ENCODE measurements around the gene ARL1. TPM values are rescaled to one million over a fixed set of nuclear protein-coding genes. Genes with fewer than 3 reads are reported as not detected.

Gene ARL1
- total and polyA plus RNA-seq, 2 of the 8 experiments (the other 6 are each of a cell fraction or from before 2014, with no cell fraction given), result 28.9 to 75.2 TPM

- POLR2A ChIA-PET (ENCODE audit: partially characterized antibody), result no interaction called here
- no peak overlapping the region for H2BK12ac ChIP-seq (ENCODE audit: low read depth, low read length)
- H3K27me3 ChIP-seq (replicated peaks in 1 of 4; ENCODE audit: control insufficient read depth in 3 of 4, extremely low read depth in 1 of 4, insufficient read depth in 3 of 4, low read length in 3 of 4), result no peaks in the 10 kb centered on the region
- H2AK5ac ChIP-seq (ENCODE audit: low read depth, low read length), result no peak overlapping the region
- no peak overlapping the region for H2BK20ac ChIP-seq (ENCODE audit: low read length)
- H3K56ac ChIP-seq (replicated peaks; ENCODE audit: insufficient read length, low read depth, low read length), result no peak overlapping the region
- H3K4me2 ChIP-seq (ENCODE audit: insufficient read depth in 1 of 2, low read depth in 2 of 2, low read length in 2 of 2), result no peak overlapping the region
- H4K20me1 ChIP-seq (replicated peaks in 1 of 2; ENCODE audit: control insufficient read depth in 1 of 2, insufficient read depth in 2 of 2, low read length in 2 of 2), result peaks cover 0 to 4% of the 10 kb centered on the region in 2 experiments
- H3K4me3 ChIP-seq (ENCODE audit: extremely low read depth in 1 of 4, insufficient read depth in 2 of 4, low read depth in 3 of 4, low read length in 4 of 4), result no peak overlapping the region
- no peaks in the 10 kb centered on the region for H3K9me3 ChIP-seq (ENCODE audit: insufficient read depth in 2 of 2, low read depth in 1 of 2, low read length in 1 of 2)
- CTCF ChIA-PET (ENCODE audit: partially characterized antibody), result no interaction called here
- FAIRE-seq (no peak), DNase-seq (ENCODE audit: low read depth in 1 of 2, low spot score in 2 of 2) (no peak)
- no peak overlapping the region for H3K4ac ChIP-seq (replicated peaks; ENCODE audit: insufficient read length, low read depth, low read length)
- no peak overlapping the region for H4K8ac ChIP-seq (ENCODE audit: extremely low read depth, insufficient read depth, low read length)
- H3K79me2 ChIP-seq (ENCODE audit: control insufficient read depth in 1 of 2, insufficient read depth in 2 of 2, low read length in 2 of 2), result no peaks in the 10 kb centered on the region
- H2AFZ ChIP-seq (ENCODE audit: low read length), result no peak overlapping the region
- no peak overlapping the region for H3K14ac ChIP-seq (ENCODE audit: insufficient read length)
- H3K23me2 ChIP-seq (ENCODE audit: low read depth, low read length), result no peaks in the 10 kb centered on the region
- H3K18ac ChIP-seq (ENCODE audit: extremely low read depth, low read length), result no peak overlapping the region
- no peaks in the 10 kb centered on the region for H3K79me1 ChIP-seq (ENCODE audit: low read depth, low read length)
- no peak for TF ChIP-seq SIX5 (IDR thresholded peaks at IDR 0.05; ENCODE audit: low read depth, low read length)
- TF ChIP-seq JUN (IDR thresholded peaks at IDR 0.05; ENCODE audit: low read depth, low read length), result no peak
- no peak for TF ChIP-seq HDAC2 (IDR thresholded peaks at IDR 0.05; ENCODE audit: borderline replicate concordance in 1 of 2, low read depth in 2 of 2, low read length in 2 of 2)
- TF ChIP-seq NANOG (IDR thresholded peaks at IDR 0.05; ENCODE audit: insufficient read depth, low read depth, low read length, poor library complexity, severe bottlenecking), result no peak
- no peak for TF ChIP-seq MAFK (IDR thresholded peaks at IDR 0.05; ENCODE audit: low read depth, low read length)
- no peak for TF ChIP-seq RXRA (IDR thresholded peaks at IDR 0.05; ENCODE audit: insufficient read depth, low read depth, low read length)
- no peak for TF ChIP-seq TBP (IDR thresholded peaks at IDR 0.05; ENCODE audit: low read depth, low read length)
- TF ChIP-seq BRCA1 (IDR thresholded peaks at IDR 0.05; ENCODE audit: low read depth, low read length), result no peak
- no peak for TF ChIP-seq EGR1 (IDR thresholded peaks at IDR 0.05; ENCODE audit: borderline replicate concordance, low read depth, low read length)
- no peak overlapping the region for H2BK120ac ChIP-seq (replicated peaks; ENCODE audit: low read depth, low read length)
- no peak overlapping the region for H3K9ac ChIP-seq (replicated peaks in 1 of 4; ENCODE audit: extremely low read depth in 1 of 4, low read depth in 3 of 4, low read length in 3 of 4)
- no peaks in the 10 kb centered on the region for H3K4me1 ChIP-seq (replicated peaks in 1 of 4; ENCODE audit: control insufficient read depth in 3 of 4, insufficient read depth in 4 of 4, low read length in 3 of 4)
- H4K91ac ChIP-seq (replicated peaks; ENCODE audit: insufficient read length, low read length), result no peak overlapping the region
- H2BK5ac ChIP-seq (ENCODE audit: low read depth, low read length), result no peak overlapping the region
- H3K23ac ChIP-seq (ENCODE audit: insufficient read length), result no peak overlapping the region
- WGBS, 2 experiments (ENCODE audit: extremely low coverage in 1 of 2, insufficient coverage in 1 of 2, insufficient read length in 1 of 2, insufficient replicate concordance in 2 of 2, low coverage in 1 of 2, low lambda C conversion rate in 2 of 2, missing lambda C conversion rate in 1 of 2), result 96% methylated on average over 1 of the region's 1 CpG; no CpG with 5 or more reads in 1 of the 2 experiments
- H2BK15ac ChIP-seq (ENCODE audit: low read length), result no peak overlapping the region
- no peak overlapping the region for H4K5ac ChIP-seq (ENCODE audit: insufficient read length, low read depth, low read length)
- peaks cover 22 to 80% (median 55%) of the 10 kb centered on the region in 4 experiments for H3K36me3 ChIP-seq (ENCODE audit: control insufficient read depth in 2 of 4, insufficient read depth in 4 of 4, low read length in 3 of 4)
- H3K27ac ChIP-seq (ENCODE audit: low read depth, low read length), result no peak overlapping the region
These were observed 35.1 kb downstream of the ARL1 start for GRCh38 chr12:101372431-101372830.
